Muscle layer of colon (tissue), 2 donors: ENCODE data around the gene EGFR.

Source experiments
- H3K27ac ChIP-seq: one replicate; pipeline ENCODE4 v1.7.0; 2013; ENCODE audit warnings: low read depth, mild to moderate bottlenecking, low read length, moderate library complexity
- H3K27me3 ChIP-seq, 2 donors: one replicate each; pipeline ENCODE4 v1.7.0; 2013; ENCODE audit warnings: low read length in 2 of 2, mild to moderate bottlenecking in 2 of 2; ENCODE audit not compliant: insufficient read depth in 2 of 2, control insufficient read depth in 1 of 2
- H3K36me3 ChIP-seq: one replicate; pipeline ENCODE4 v1.7.0; 2013; ENCODE audit warnings: mild to moderate bottlenecking, low read length; ENCODE audit not compliant: insufficient read depth
- H3K4me1 ChIP-seq: one replicate; pipeline ENCODE4 v1.7.0; 2013; ENCODE audit warnings: mild to moderate bottlenecking, low read length; ENCODE audit not compliant: insufficient read depth
- H3K4me3 ChIP-seq, 2 donors: one replicate each; pipeline ENCODE4 v1.7.0; 2013; ENCODE audit warnings: low read length in 2 of 2, low read depth in 1 of 2, mild to moderate bottlenecking in 1 of 2, moderate library complexity in 1 of 2
- H3K9ac ChIP-seq: one replicate; pipeline ENCODE4 v1.7.0; 2013; ENCODE audit warnings: low read length
- H3K9me3 ChIP-seq: one replicate; pipeline ENCODE4 v1.7.0; 2013; ENCODE audit warnings: mild to moderate bottlenecking, low read length
- donor health status: abdominal sarcoma.
- donor health status: Adenocarcinoma of cecum.

The EGFR gene

GRCh38 chr7:55194522-55194921 lies 175.7 kb downstream of the EGFR start:
- Histone ChIP-seq H3K36me3 (peaks cover 16% of the 10 kb centered on the region), H3K9ac (no peak overlapping the region), H3K4me3 (no peak overlapping the region), H3K4me1 (peaks cover 9% of the 10 kb centered on the region), H3K27me3 (no peaks in the 10 kb centered on the region), H3K9me3 (no peaks in the 10 kb centered on the region), H3K27ac (no peak overlapping the region)

DNA sequence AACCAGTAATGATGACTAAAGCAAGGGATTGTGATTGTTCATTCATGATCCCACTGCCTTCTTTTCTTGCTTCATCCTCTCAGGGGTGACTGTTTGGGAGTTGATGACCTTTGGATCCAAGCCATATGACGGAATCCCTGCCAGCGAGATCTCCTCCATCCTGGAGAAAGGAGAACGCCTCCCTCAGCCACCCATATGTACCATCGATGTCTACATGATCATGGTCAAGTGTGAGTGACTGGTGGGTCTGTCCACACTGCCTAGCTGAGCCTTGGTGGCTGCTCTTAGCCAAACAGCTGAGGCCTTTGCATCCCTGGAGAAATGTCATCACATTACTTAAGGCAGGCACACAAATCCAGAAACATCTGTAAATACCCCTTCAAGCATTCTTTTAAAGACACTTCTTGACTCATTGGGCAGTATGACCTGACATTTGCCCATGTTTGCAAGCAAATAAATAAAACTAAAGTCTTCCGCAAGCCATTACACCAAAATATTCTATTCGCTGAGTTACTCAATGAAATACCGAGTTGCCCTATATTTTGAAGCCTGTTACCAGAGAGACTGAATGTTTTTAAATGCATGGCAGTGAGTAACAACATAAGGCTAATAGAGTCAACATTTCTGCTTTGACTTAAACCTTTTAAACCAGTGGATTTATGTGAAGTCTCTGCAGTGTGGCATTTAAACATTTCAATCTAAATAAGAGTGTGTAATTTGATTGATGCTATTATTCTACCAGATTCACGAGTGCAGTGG lies 180.0 kb downstream of the EGFR start:
- peaks cover 35% of the 10 kb centered on the region for H3K36me3 ChIP-seq
- no peak overlapping the region for H3K27ac ChIP-seq
- H3K27me3 ChIP-seq: no peaks in the 10 kb centered on the region
- no peak overlapping the region for H3K9ac ChIP-seq
- H3K4me3 ChIP-seq: no peak overlapping the region
- H3K9me3 ChIP-seq: no peaks in the 10 kb centered on the region
- peaks cover 13% of the 10 kb centered on the region for H3K4me1 ChIP-seq

- Histone ChIP-seq H3K9ac (no peak overlapping the region), H3K27me3 (no peaks in the 10 kb centered on the region), H3K9me3 (no peaks in the 10 kb centered on the region), H3K27ac (no peak overlapping the region), H3K36me3 (peaks cover 40% of the 10 kb centered on the region), H3K4me1 (peaks cover 13% of the 10 kb centered on the region), H3K4me3 (no peak overlapping the region)
These were observed 180.6 kb downstream of the EGFR start for GRCh38 chr7:55199418-55199817.

GRCh38 chr7:55200441-55200840 lies 181.6 kb downstream of the EGFR start:
- Histone ChIP-seq H3K9ac (no peak overlapping the region), H3K4me1 (peaks cover 13% of the 10 kb centered on the region), H3K27me3 (no peaks in the 10 kb centered on the region), H3K36me3 (peaks cover 50% of the 10 kb centered on the region), H3K4me3 (no peak overlapping the region), H3K27ac (no peak overlapping the region), H3K9me3 (no peaks in the 10 kb centered on the region)

- Histone ChIP-seq H3K9ac (no peak overlapping the region), H3K36me3 (peaks cover 59% of the 10 kb centered on the region)
These were observed 183.5 kb downstream of the EGFR start for GRCh38 chr7:55202150-55202913.

DNA sequence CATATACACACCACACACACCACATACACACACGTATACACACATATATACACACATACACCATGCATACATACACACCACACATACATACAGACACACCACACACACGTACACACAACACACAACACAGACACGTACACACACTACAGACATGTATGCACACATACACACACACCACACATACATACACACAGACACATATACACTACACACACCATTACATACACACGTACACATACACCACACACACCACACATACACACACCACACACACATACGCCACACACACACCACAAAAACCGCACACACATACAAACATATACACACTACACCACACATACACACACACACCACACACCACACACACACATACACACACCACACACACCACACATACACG lies 184.5 kb downstream of the EGFR start:
- H3K9ac ChIP-seq: no peak overlapping the region
- H3K36me3 ChIP-seq: peaks cover 59% of the 10 kb centered on the region
- H3K27ac ChIP-seq: no peak overlapping the region
- H3K27me3 ChIP-seq: no peaks in the 10 kb centered on the region
- H3K4me3 ChIP-seq: no peak overlapping the region
- peaks cover 13% of the 10 kb centered on the region for H3K4me1 ChIP-seq
- no peaks in the 10 kb centered on the region for H3K9me3 ChIP-seq

More at GRCh38 chr7:55202150-55202913, 183.5 kb downstream of the EGFR start:
- Histone ChIP-seq H3K4me3 (no peak overlapping the region), H3K27me3 (no peaks in the 10 kb centered on the region), H3K4me1 (peaks cover 13% of the 10 kb centered on the region), H3K9me3 (no peaks in the 10 kb centered on the region), H3K27ac (no peak overlapping the region)

DNA sequence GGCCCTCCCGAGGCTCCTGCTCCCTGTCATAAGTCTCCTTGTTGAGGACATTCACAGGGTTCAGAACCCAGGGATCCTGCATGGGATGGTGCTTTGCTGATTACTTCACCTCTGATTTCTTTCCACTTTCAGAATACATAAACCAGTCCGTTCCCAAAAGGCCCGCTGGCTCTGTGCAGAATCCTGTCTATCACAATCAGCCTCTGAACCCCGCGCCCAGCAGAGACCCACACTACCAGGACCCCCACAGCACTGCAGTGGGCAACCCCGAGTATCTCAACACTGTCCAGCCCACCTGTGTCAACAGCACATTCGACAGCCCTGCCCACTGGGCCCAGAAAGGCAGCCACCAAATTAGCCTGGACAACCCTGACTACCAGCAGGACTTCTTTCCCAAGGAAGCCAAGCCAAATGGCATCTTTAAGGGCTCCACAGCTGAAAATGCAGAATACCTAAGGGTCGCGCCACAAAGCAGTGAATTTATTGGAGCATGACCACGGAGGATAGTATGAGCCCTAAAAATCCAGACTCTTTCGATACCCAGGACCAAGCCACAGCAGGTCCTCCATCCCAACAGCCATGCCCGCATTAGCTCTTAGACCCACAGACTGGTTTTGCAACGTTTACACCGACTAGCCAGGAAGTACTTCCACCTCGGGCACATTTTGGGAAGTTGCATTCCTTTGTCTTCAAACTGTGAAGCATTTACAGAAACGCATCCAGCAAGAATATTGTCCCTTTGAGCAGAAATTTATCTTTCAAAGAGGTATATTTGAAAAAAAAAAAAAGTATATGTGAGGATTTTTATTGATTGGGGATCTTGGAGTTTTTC lies 186.5 kb downstream of the EGFR start:
- no peaks in the 10 kb centered on the region for H3K27me3 ChIP-seq
- H3K36me3 ChIP-seq: peaks cover 46% of the 10 kb centered on the region
- H3K27ac ChIP-seq: no peak overlapping the region
- H3K9me3 ChIP-seq: no peaks in the 10 kb centered on the region
- H3K4me1 ChIP-seq: no peaks in the 10 kb centered on the region
- H3K4me3 ChIP-seq: no peak overlapping the region
- no peak overlapping the region for H3K9ac ChIP-seq

GRCh38 chr7:55206235-55207029 lies 187.6 kb downstream of the EGFR start:
- Histone ChIP-seq H3K9me3 (no peaks in the 10 kb centered on the region), H3K4me3 (no peak overlapping the region), H3K27me3 (no peaks in the 10 kb centered on the region), H3K27ac (no peak overlapping the region), H3K36me3 (peaks cover 36% of the 10 kb centered on the region), H3K9ac (no peak overlapping the region), H3K4me1 (no peaks in the 10 kb centered on the region)

DNA sequence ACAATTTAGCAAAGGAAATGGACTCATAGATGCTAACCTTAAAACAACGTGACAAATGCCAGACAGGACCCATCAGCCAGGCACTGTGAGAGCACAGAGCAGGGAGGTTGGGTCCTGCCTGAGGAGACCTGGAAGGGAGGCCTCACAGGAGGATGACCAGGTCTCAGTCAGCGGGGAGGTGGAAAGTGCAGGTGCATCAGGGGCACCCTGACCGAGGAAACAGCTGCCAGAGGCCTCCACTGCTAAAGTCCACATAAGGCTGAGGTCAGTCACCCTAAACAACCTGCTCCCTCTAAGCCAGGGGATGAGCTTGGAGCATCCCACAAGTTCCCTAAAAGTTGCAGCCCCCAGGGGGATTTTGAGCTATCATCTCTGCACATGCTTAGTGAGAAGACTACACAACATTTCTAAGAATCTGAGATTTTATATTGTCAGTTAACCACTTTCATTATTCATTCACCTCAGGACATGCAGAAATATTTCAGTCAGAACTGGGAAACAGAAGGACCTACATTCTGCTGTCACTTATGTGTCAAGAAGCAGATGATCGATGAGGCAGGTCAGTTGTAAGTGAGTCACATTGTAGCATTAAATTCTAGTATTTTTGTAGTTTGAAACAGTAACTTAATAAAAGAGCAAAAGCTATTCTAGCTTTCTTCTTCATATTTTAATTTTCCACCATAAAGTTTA lies 188.8 kb downstream of the EGFR start:
- Histone ChIP-seq H3K27ac (no peak overlapping the region), H3K4me3 (no peak overlapping the region), H3K4me1 (no peaks in the 10 kb centered on the region), H3K9ac (no peak overlapping the region), H3K36me3 (peaks cover 31% of the 10 kb centered on the region), H3K9me3 (no peaks in the 10 kb centered on the region), H3K27me3 (no peaks in the 10 kb centered on the region)

- peaks cover 19% of the 10 kb centered on the region for H3K36me3 ChIP-seq
- no peak overlapping the region for H3K4me3 ChIP-seq
- H3K9me3 ChIP-seq: no peaks in the 10 kb centered on the region
These were observed 190.5 kb downstream of the EGFR start for GRCh38 chr7:55209366-55209765.

More at GRCh38 chr7:55209366-55209765, 190.5 kb downstream of the EGFR start:
- no peaks in the 10 kb centered on the region for H3K4me1 ChIP-seq
- no peak overlapping the region for H3K9ac ChIP-seq
- H3K27ac ChIP-seq: no peak overlapping the region
- no peaks in the 10 kb centered on the region for H3K27me3 ChIP-seq
